Measurements from ENCODE around the gene MAMSTR. TPM values are rescaled to one million over a fixed set of nuclear protein-coding genes. Genes with fewer than 3 reads are reported as not detected.
A peak's percentile ranks its signal among the peaks of the same experiment; 100 is the strongest.

The MAMSTR gene
- total and polyA plus RNA-seq, 9 of the 15 experiments (the other 6 are each of a cell fraction or from before 2014, with no cell fraction given): 0.08 to 1.00 (median 0.40) TPM; not detected in 1

DNA sequence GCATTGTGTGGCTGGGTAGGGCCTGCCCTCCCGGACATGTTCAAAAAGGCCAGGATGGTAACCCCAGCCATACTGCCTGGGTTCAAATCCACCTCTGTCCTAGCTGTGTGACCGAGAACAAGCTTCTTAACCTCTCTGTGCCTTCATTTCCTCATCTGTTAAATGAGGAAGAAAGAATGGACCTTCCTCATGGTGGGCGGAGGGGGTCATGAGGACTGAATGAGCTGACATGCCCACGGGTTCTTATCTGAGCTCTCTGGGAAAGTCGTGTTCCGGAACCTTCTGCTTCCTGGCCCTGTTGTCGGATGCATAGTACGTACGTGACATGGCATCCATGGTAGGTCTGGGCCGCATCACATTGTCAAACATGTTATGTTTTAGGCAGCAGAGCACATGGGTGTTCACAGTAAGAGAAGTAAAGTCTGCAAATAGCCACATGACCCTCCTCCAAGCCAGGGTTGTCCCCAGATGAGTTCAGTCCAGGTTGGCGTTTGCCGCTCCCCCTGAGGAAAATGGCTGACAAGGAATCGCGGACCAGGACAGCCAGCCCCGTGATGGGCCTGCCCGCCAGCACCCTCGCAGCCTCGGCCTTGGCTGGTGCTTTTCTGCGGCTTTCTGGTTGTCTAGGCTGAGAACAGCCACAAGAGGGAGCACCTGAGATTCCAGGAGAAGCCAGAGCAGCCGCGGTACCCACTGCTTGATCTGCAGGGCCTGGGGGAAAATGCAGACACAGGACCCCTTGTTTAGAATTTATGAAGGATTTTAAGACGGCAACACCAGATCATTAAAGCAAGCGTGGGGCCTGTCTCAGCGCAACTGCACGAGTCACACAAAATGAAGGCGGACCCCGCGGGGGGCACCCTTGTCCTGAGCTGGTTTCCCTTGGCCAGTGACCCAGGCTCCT, 44.4 kb downstream of the MAMSTR start (continued):
- TF ChIP-seq, protein P1, sequence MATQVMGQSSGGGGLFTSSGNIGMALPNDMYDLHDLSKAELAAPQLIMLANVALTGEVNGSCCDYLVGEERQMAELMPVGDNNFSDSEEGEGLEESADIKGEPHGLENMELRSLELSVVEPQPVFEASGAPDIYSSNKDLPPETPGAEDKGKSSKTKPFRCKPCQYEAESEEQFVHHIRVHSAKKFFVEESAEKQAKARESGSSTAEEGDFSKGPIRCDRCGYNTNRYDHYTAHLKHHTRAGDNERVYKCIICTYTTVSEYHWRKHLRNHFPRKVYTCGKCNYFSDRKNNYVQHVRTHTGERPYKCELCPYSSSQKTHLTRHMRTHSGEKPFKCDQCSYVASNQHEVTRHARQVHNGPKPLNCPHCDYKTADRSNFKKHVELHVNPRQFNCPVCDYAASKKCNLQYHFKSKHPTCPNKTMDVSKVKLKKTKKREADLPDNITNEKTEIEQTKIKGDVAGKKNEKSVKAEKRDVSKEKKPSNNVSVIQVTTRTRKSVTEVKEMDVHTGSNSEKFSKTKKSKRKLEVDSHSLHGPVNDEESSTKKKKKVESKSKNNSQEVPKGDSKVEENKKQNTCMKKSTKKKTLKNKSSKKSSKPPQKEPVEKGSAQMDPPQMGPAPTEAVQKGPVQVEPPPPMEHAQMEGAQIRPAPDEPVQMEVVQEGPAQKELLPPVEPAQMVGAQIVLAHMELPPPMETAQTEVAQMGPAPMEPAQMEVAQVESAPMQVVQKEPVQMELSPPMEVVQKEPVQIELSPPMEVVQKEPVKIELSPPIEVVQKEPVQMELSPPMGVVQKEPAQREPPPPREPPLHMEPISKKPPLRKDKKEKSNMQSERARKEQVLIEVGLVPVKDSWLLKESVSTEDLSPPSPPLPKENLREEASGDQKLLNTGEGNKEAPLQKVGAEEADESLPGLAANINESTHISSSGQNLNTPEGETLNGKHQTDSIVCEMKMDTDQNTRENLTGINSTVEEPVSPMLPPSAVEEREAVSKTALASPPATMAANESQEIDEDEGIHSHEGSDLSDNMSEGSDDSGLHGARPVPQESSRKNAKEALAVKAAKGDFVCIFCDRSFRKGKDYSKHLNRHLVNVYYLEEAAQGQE (IDR thresholded peaks at IDR 0.05; ENCODE audit: borderline replicate concordance): peak; percentile 85
- TF ChIP-seq, protein P1 (CRISPR knock-in tag; IDR thresholded peaks at IDR 0.05; ENCODE audit: low read depth): no peak
- peak in 1 of 2 experiments; percentile 42; a peak in 1 of 4 replicates for TF ChIP-seq RCOR1 (IDR thresholded peaks at IDR 0.05; ENCODE audit: borderline replicate concordance in 1 of 2, low read depth in 2 of 2, low read length in 2 of 2)
- peak in 1 of 2 experiments; percentile 16; a peak in 1 of 4 replicates for TF ChIP-seq NRF1 (conservative IDR thresholded peaks at IDR 0.05 in 1 of 2, IDR thresholded peaks at IDR 0.05 in 1 of 2)
- no peak for TF ChIP-seq ZNF785 (CRISPR knock-in tag; IDR thresholded peaks at IDR 0.05)
- TF ChIP-seq, protein P2, sequence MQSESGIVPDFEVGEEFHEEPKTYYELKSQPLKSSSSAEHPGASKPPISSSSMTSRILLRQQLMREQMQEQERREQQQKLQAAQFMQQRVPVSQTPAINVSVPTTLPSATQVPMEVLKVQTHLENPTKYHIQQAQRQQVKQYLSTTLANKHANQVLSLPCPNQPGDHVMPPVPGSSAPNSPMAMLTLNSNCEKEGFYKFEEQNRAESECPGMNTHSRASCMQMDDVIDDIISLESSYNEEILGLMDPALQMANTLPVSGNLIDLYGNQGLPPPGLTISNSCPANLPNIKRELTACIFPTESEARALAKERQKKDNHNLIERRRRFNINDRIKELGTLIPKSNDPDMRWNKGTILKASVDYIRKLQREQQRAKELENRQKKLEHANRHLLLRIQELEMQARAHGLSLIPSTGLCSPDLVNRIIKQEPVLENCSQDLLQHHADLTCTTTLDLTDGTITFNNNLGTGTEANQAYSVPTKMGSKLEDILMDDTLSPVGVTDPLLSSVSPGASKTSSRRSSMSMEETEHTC (IDR thresholded peaks at IDR 0.05): 0 out of 2 replicates have a peak, but pooled peaks have one; percentile 4
- peak; percentile 48 for TF ChIP-seq TEAD4 (IDR thresholded peaks at IDR 0.05; ENCODE audit: low read length)
- peak; percentile 77 for TF ChIP-seq TEAD4 (CRISPR knock-in tag; IDR thresholded peaks at IDR 0.05; ENCODE audit: borderline replicate concordance)
- TF ChIP-seq, protein P3, sequence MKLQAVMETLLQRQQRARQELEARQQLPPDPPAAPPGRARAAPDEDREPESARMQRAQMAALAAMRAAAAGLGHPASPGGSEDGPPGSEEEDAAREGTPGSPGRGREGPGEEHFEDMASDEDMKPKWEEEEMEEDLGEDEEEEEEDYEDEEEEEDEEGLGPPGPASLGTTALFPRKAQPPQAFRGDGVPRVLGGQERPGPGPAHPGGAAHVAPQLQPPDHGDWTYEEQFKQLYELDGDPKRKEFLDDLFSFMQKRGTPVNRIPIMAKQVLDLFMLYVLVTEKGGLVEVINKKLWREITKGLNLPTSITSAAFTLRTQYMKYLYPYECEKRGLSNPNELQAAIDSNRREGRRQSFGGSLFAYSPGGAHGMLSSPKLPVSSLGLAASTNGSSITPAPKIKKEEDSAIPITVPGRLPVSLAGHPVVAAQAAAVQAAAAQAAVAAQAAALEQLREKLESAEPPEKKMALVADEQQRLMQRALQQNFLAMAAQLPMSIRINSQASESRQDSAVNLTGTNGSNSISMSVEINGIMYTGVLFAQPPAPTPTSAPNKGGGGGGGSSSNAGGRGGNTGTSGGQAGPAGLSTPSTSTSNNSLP (IDR thresholded peaks at IDR 0.05; ENCODE audit: borderline replicate concordance, low read depth, low read length): no peak
- TF ChIP-seq, protein P4, sequence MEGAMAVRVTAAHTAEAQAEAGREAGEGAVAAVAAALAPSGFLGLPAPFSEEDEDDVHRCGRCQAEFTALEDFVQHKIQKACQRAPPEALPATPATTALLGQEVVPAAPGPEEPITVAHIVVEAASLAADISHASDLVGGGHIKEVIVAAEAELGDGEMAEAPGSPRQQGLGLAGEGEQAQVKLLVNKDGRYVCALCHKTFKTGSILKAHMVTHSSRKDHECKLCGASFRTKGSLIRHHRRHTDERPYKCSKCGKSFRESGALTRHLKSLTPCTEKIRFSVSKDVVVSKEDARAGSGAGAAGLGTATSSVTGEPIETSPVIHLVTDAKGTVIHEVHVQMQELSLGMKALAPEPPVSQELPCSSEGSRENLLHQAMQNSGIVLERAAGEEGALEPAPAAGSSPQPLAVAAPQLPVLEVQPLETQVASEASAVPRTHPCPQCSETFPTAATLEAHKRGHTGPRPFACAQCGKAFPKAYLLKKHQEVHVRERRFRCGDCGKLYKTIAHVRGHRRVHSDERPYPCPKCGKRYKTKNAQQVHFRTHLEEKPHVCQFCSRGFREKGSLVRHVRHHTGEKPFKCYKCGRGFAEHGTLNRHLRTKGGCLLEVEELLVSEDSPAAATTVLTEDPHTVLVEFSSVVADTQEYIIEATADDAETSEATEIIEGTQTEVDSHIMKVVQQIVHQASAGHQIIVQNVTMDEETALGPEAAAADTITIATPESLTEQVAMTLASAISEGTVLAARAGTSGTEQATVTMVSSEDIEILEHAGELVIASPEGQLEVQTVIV (CRISPR knock-in tag; IDR thresholded peaks at IDR 0.05; ENCODE audit: borderline replicate concordance): no peak

Measured in K562 (cell line).